ENCODE data around the gene FAM222B. TPM values are rescaled to one million over a fixed set of nuclear protein-coding genes. Genes with fewer than 3 reads are reported as not detected.

Gene FAM222B
- polyA plus RNA-seq, 1 experiment, result 5.2 TPM

GRCh38 chr17:28744104-28744971 lies 98.3 kb downstream of the FAM222B start:
- Histone ChIP-seq H3K4me3 (ENCODE audit: low read depth, low read length) (peak overlapping the region; percentile 86), H3K36me3 (ENCODE audit: control insufficient read depth, insufficient read depth, low read length) (peaks cover 20% of the 10 kb centered on the region), H3K27me3 (ENCODE audit: control insufficient read depth, insufficient read depth, low read length) (no peaks in the 10 kb centered on the region)
- TF ChIP-seq, protein P1, sequence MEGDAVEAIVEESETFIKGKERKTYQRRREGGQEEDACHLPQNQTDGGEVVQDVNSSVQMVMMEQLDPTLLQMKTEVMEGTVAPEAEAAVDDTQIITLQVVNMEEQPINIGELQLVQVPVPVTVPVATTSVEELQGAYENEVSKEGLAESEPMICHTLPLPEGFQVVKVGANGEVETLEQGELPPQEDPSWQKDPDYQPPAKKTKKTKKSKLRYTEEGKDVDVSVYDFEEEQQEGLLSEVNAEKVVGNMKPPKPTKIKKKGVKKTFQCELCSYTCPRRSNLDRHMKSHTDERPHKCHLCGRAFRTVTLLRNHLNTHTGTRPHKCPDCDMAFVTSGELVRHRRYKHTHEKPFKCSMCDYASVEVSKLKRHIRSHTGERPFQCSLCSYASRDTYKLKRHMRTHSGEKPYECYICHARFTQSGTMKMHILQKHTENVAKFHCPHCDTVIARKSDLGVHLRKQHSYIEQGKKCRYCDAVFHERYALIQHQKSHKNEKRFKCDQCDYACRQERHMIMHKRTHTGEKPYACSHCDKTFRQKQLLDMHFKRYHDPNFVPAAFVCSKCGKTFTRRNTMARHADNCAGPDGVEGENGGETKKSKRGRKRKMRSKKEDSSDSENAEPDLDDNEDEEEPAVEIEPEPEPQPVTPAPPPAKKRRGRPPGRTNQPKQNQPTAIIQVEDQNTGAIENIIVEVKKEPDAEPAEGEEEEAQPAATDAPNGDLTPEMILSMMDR (IDR thresholded peaks at IDR 0.05; ENCODE audit: insufficient read depth, low read depth, low read length), result no peak
- ChIA-PET CTCF (interaction anchor here (0.9 to 18.7 kb wide), 4 partner anchors 15 to 436 kb away, joined by 3 to 416 read pairs (median 49); partner anchors contain the start of genes MYO18A, NEK8 and TLCD1), POLR2A (no interaction called here)
- DNase-seq (ENCODE audit: low read depth), result no peak

- ChIA-PET POLR2A (interaction anchor here (0.6 kb wide), 1 partner anchor 24 kb away, joined by 5 read pairs; the partner anchor contains the start of gene RPL23A), CTCF (interaction anchor here (0.7 to 18.7 kb wide), 5 partner anchors 8 to 437 kb away, joined by 3 to 416 read pairs (median 3); partner anchors contain the start of genes MYO18A, NEK8 and TLCD1)
- H3K36me3 ChIP-seq (ENCODE audit: control insufficient read depth, insufficient read depth, low read length), result peaks cover 14% of the 10 kb centered on the region
- TF ChIP-seq, protein P1 (IDR thresholded peaks at IDR 0.05; ENCODE audit: insufficient read depth, low read depth, low read length), result peak; percentile 28; the same call in 1 of the 2 replicates
- peak within 1 kb of the TSS; percentile 86 for H3K4me3 ChIP-seq (ENCODE audit: low read depth, low read length)
- no peaks in the 10 kb centered on the region for H3K27me3 ChIP-seq (ENCODE audit: control insufficient read depth, insufficient read depth, low read length)
- peak; percentile 70 for DNase-seq (ENCODE audit: low read depth)
These were observed 99.1 kb downstream of the FAM222B start, which contains the start of gene TRAF4 for GRCh38 chr17:28743243-28744103. Gene TRAF4, plus strand, starts transcription at chr17:28744011. Its CDS starts 102 bp downstream, at chr17:28744113.

DNA sequence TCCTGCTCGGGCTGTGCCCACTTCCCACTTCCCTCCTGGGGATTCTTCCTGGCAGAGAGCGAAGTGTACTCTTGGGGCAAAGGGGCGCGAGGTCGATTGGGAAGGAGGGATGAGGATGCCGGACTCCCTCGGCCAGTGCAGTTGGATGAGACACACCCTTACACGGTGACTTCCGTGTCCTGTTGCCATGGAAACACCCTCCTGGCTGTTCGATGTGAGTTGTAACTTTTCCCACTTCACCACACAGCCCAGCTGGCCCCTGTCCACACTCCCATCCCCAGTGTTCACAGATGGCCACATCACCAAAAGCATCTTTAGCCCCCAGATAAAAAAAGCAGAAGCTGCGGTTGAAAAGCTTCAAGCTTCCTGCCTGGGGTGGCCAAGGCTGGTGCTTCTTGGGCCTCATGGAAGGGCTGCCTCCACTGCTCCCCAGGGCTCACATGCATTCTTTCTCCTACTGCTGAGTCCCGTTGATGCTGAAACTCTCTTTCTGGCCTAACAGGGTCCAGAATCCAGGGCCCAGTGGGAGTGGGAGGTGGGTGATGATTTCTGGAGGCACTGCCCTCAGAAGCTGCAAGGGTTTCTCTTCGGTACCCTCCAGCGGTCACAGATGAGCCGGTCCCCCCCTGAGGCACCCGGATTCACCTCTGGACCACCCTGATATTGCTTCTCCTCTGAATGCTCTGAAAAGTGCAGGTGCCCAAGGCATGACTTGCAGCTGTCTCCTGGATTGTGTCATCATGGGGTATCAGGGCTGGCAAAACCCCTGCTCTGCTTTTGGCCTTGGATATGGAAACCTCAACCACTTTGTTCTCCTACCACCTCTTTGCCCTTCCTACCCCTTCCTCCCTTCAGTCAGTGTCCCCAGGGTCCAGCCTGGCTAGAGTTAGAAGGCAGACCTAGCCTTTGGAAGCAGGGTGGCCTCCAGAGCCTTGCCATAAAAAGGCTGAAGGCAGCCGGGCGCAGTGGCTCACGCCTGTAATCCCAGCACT lies 100.9 kb downstream of the FAM222B start:
- ChIA-PET POLR2A (no interaction called here), CTCF (interaction anchor here (0.6 to 18.7 kb wide), 3 partner anchors 9 to 198 kb away, joined by 3 to 416 read pairs (median 4); partner anchors contain the start of genes NEK8 and TLCD1)
- DNase-seq (ENCODE audit: low read depth), result no peak
- H3K27me3 ChIP-seq (ENCODE audit: control insufficient read depth, insufficient read depth, low read length), result no peaks in the 10 kb centered on the region
- H3K36me3 ChIP-seq (ENCODE audit: control insufficient read depth, insufficient read depth, low read length), result no peaks in the 10 kb centered on the region
- TF ChIP-seq, protein P1 (IDR thresholded peaks at IDR 0.05; ENCODE audit: insufficient read depth, low read depth, low read length), result no peak
- no peak overlapping the region for H3K4me3 ChIP-seq (ENCODE audit: low read depth, low read length)

- Histone ChIP-seq H3K4me3 (ENCODE audit: low read depth, low read length) (no peak overlapping the region), H3K27me3 (ENCODE audit: control insufficient read depth, insufficient read depth, low read length) (no peaks in the 10 kb centered on the region), H3K36me3 (ENCODE audit: control insufficient read depth, insufficient read depth, low read length) (no peaks in the 10 kb centered on the region)
- TF ChIP-seq, protein P1 (IDR thresholded peaks at IDR 0.05; ENCODE audit: insufficient read depth, low read depth, low read length), result no peak
- ChIA-PET CTCF (interaction anchor here (0.6 to 18.7 kb wide), 2 partner anchors 12 to 199 kb away, joined by 3 to 416 read pairs; partner anchors contain the start of genes NEK8 and TLCD1), POLR2A (no interaction called here)
- DNase-seq (ENCODE audit: low read depth), result no peak
These were observed 101.9 kb downstream of the FAM222B start for GRCh38 chr17:28740406-28741357.
